Fibroblast of pulmonary artery (primary cell): Measurements from ENCODE around the gene CEND1.

ENCODE experiments used
- DNase-seq: peaks from one replicate; pipeline ENCODE4 v3.0.0-alpha.2; 2010; ENCODE audit warnings: low read depth
- H3K4me3 ChIP-seq: replicated peaks from 2 replicates; pipeline ENCODE4 v1.5.1; 2011; ENCODE audit warnings: low read depth, mild to moderate bottlenecking, control low read depth, low read length, moderate library complexity
- TF ChIP-seq, protein P1 (sequence below): IDR thresholded peaks from 2 replicates; pipeline ENCODE4 v1.5.1; 2011; ENCODE audit warnings: mild to moderate bottlenecking, control low read depth, low read length, inconsistent platforms; ENCODE audit errors: missing control alignments

Gene CEND1

DNA sequence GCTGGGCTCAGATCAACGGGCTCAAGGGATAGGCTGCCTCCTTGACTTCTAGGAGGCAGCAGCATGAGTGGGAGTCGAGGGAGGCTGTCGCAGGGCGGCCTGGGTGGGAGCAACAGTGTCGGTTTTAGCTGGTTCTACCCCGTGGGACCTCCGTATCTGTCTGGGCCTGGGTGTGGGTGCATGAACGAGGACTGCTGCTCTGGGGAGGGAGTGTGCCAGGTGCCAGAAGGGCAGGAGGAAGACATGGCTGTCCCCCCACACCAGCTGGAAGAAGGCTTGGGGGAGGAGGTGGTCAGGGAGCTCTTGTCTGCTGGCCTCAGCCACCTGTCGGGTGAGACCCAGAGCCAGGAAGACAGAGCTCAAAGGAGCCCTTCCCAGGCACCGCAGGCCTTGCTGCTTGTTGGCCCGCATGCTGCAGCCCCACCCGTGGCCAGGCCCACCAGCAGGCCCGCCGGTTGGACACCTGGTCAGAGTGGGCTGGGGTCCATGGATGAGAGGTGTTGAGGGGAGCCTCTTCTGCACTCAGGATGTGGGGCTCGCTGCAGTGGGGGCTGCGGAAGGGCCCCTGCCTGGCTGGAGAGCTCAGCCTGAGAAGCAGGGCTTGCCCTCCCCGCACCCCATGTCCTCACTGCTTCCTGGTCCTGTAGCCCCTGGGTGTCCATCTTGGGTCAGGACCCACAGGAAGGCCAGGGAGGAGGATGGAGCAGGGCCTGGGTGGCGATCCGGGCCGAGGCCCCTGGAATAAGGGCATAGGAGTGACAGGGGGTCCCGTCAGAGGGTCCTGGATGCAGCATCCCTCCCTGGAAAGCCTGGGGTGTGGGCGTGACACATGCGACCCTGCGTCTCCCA, 3.4 kb downstream of the CEND1 start:
- H3K4me3 ChIP-seq = no peak overlapping the region
- DNase-seq = no peak
- TF ChIP-seq, protein P1, sequence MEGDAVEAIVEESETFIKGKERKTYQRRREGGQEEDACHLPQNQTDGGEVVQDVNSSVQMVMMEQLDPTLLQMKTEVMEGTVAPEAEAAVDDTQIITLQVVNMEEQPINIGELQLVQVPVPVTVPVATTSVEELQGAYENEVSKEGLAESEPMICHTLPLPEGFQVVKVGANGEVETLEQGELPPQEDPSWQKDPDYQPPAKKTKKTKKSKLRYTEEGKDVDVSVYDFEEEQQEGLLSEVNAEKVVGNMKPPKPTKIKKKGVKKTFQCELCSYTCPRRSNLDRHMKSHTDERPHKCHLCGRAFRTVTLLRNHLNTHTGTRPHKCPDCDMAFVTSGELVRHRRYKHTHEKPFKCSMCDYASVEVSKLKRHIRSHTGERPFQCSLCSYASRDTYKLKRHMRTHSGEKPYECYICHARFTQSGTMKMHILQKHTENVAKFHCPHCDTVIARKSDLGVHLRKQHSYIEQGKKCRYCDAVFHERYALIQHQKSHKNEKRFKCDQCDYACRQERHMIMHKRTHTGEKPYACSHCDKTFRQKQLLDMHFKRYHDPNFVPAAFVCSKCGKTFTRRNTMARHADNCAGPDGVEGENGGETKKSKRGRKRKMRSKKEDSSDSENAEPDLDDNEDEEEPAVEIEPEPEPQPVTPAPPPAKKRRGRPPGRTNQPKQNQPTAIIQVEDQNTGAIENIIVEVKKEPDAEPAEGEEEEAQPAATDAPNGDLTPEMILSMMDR = no peak

DNA sequence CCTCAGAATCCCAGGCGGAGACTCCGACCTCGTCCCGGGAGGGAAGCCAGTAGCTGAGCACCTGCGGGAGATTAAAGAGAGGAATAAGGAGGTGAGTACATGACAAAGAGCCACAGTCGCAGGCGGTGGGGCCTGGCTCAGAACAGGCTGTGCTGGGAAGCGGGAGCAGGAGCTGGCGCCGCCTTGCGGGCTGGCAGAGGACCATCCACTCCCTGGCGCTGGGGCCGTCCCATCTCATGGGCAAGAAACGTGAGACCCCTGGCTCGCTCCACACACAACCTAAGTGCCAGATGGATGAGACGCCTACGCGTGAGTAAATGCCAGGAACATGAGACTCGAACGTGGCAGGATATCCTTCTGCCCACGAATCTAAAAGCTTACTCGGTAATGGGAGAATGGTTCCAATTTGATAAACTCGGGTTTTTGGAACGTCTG, 6.3 kb downstream of the CEND1 start:
- H3K4me3 ChIP-seq = no peak overlapping the region
- DNase-seq = peak; percentile 83
- TF ChIP-seq, protein P1 = peak; percentile 86

DNA sequence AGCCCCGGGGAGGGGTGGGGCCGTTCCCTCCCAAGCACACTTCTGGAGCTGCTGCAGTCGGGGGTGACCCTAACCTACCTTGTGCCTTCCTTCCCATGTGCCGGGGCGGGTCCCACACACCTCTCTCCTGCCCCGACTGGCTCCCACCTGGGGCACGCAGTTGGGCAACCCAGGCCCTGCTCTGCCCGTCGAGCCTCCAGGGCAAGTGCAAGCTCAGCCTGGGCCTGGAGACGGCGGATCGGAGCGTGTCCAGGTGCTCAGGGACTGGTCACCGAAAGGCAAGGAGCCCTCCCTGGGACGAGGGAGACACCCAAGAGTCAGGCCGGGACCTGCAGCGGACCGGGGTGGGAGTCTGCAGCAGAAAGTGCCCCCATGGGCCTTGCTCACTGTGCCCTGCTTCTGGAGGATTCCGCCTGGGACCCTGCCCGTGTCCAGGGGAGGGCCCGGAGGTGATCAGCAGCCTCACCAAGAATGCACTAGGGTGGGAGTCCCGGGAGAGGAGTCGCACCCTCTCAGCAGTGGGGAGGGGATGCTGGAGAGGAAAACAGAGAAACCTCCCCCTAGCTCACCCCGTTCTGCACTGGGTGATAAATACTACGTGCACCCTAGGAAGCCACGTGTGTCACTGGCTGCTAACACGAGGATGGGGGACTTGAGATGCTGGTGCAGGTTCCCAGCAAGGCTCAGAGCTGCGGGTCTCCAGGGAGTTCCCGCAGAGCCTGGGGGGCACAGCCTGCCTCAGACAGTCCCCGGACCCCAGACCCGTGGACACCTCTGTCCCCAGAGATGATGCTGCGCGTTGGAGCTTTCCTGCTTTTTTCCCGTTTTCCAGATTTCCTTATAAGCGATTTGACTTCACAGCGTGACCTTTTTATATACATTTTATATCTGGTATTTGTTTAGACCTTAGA, 7.4 kb downstream of the CEND1 start:
- no peak for DNase-seq
- no peak overlapping the region for H3K4me3 ChIP-seq
- TF ChIP-seq, protein P1 = no peak

DNA sequence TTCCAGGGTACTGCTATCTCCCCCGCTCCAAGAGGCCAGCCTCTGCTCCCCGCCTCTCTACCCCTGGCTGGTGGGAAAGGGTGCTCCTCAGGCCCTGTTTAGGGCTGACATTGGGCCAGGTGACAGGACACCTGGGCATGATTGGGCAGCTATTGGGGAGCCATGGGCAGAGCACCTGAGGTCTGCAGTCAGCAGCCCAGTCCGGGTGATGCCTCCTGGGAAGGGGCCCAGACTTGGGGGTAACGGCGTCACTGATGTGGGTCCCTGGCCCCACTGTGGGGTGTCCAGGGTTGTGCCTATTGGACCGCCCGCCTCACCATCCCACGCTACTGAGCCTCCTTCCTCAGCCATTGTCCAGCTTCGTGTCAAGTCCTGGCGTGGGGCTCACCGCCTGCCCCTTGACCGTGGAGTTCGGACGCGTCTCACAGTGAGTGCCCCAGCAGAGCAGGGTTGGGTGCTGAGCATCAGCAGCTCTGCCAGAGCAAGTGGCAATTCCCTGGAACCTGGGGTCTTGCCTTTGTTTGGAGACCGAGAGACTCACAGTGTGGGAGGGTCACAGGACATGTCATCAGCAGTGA, 9.8 kb downstream of the CEND1 start:
- H3K4me3 ChIP-seq = no peak overlapping the region
- no peak for DNase-seq
- TF ChIP-seq, protein P1 = no peak

DNA sequence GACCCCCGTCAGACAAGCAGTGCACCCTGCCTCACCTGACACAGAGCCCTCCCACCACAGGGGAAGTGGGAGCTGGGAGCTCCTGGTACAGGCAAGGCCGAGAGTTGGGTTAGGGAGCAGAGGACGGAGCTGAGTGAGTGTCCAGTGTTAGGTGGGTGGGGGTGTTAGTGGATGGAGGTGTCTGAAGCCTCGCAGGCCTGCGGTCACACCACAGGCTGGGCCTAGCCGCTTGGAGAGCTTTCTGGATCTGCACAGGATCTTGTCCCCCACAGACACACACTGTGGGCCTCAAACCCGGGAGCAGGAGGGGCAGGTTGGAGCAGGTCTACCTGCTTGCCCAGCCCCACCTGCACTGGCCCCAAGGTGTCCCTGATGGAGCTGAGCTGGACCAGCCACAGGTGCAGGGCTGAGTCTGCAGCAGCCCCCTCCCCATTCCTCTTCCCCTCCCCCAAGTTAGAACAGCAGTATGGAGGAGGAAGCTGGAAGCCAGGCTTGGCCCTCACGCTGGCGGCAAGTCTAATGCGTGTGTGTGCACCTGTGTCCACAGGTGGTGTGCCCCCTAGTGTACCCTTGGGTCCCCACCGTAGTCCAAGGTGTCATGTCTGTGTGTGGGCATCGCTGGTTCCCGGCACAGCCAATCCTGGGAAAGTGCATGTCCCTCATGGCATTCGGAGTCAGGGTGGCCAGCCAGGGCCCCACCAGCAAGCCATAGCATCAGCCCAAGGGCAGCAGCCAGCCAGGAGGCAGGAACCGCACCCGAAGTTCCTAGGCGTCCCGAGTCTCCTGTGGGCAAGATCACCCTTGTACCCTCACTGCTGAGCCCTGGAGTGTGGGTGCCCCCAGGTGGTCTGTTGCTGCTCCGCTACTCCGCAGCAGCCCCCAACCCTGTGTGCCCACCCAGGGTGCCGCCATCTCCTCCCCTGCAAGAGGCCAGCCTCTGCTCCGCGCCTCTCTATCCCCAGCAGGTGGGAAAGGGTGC, 10.6 kb downstream of the CEND1 start:
- no peak overlapping the region for H3K4me3 ChIP-seq
- no peak for DNase-seq

More for the DNA sequence above, 10.6 kb downstream of the CEND1 start:
- TF ChIP-seq, protein P1 = no peak
